Activated T-helper 1 cell treated with Interleukin-2 at 50 U/mL for 16 hours (primary cell): Measurements from ENCODE around the gene NUP88.
A peak's percentile ranks its signal among the peaks of the same experiment; 100 is the strongest.

ENCODE experiments used
- DNase-seq: peaks from one replicate; pipeline ENCODE4 v3.0.0-alpha.2; 2020; ENCODE audit warnings: low read depth

NUP88 gene

GRCh38 chr17:5419959-5420653 is 644 bp upstream of the NUP88 start, which contains the start of gene RPAIN:
RPAIN (plus strand) TSS chr17:5420182; CDS start chr17:5420211, 29 bp downstream.
- DNase-seq = peak; percentile 73

DNA sequence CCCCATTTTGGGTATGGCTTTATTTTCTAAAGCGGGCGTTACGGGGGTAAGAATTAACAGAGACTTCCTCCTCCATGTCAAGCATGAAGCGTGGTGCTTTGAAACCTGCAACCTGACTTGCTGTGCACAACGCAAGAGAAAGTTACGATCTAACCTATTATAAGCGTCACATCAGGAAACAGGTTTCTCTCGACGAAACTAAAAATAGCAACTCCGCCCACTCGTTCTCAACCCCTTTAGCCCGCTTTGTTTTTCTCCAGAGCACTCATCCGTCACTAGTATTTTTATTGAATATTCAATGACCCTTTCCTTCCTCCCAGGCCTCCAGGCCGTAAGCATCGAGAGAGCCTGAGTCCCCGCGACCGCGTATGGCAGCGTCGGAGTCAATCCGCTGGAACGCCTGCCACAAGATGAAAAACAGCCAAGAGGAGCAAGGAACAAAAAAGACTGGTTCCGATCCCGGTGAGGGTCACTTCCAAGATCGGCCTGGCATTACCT is 555 bp downstream of the NUP88 start:
- peak; percentile 24 for DNase-seq

DNA sequence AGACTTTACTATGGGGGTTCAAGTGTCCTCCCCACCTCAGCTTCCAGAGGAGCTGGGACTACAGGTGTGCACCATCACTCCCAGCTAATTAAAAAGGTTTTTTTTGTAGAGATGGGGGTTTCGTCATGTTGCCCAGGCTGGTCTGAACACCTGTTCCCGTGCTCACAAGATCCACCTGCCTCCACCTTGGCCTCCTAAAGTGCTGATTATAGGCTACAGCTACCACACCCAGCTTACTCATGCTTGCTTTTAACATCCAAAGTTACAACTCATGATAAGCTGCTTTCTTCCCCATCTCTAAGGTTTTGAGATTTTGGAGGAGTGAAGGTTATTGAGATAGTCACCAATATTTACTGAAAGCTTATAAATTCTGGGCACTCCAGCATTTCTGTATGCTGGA is 2.6 kb downstream of the NUP88 start:
- no peak for DNase-seq

- no peak for DNase-seq
Observed at GRCh38 chr17:5413682-5414081, 5.8 kb downstream of the NUP88 start.

GRCh38 chr17:5410594-5411272 is 8.7 kb downstream of the NUP88 start:
- DNase-seq = no peak

DNA sequence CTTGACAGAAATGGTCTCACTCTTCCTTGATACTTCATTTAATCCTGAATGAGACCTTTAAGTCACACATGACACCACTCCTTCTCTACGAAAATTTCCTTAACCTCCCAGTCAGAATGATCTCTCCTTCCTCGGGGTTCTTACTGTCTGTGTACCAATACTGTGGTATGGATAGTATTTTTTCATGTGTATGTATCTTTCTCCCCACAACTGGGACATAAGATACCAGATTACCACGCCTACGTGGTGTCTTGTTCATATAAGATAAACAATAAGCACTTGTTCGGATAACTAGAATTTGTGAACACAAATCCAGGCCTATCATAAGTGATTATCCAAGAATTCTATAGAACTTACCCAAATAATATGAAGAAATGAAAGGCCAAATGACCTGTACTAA is 11.3 kb downstream of the NUP88 start:
- DNase-seq = no peak

DNA sequence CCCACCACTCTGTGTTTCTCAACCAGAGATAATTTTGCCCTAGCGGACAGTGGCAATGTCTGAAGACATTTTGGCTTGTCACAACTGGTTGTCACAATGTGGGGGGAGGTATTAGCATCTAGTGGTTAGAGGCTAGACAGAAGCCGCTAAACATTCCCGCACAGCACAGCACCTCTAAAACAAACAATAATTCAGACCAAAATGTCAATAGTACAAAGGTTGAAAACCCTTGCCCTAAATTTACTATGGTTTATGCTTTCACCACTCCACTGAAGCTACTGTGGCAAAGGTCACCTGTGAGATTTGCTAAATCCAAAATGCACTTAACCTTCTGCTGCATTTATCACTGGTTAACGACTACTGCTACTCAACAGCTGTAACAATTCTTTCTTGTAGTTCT is 14.1 kb downstream of the NUP88 start:
- no peak for DNase-seq

- no peak for DNase-seq
Observed at GRCh38 chr17:5399767-5400166, 19.7 kb downstream of the NUP88 start.

- DNase-seq = no peak
Observed at GRCh38 chr17:5396612-5397011, 22.9 kb downstream of the NUP88 start.

GRCh38 chr17:5391678-5392077 is 27.8 kb downstream of the NUP88 start:
- no peak for DNase-seq

DNA sequence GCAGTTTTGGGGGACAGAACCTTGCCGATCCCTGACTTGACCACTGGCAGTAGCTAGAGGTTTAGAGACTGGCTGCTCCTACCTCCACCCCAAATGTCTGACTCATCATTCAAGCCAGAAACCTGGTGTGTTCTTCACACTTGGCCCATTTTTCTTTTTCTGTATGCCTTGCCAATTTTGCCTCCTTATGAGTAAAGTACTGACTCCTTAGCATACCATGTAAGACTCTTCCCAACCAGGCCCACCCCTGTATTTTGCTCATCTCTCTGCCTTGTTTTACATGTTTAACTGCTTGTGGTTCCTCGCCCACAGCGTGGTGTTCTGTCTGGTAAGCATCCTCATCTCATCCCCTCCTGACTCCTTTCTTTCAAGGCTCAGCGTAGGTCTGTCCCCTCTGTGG is 37.9 kb downstream of the NUP88 start:
- no peak for DNase-seq

DNA sequence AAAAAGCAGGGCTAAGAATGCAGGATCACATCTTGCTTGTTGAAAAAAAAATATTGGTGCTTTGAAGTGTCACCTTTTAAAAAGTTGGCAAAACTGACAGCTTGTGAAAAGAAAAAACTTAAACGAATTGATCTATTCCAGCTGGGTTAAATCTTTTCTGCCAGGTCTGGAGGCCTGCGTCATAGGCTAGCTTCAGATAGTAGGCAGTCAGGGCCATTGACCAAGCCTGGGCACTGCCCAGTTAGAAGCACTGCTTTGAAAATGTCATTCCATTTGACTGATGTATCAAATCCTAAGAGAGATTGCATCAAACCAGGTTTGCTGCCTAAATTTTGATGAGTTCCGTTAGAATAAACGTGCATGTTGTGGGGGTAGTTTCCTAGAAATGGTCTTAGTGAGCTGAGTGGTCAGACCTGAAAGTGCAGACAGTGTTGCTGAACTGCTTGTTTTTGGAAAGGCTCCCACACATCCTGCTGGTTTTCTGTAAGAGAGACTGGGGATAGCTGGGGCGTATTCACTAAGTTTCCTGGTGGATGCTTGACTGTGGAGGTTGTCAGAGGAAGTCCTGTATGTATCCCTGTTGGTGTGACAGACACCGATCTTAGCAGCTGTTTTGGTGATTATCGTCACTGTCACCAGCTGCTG is 38.8 kb downstream of the NUP88 start:
- DNase-seq = no peak

DNA sequence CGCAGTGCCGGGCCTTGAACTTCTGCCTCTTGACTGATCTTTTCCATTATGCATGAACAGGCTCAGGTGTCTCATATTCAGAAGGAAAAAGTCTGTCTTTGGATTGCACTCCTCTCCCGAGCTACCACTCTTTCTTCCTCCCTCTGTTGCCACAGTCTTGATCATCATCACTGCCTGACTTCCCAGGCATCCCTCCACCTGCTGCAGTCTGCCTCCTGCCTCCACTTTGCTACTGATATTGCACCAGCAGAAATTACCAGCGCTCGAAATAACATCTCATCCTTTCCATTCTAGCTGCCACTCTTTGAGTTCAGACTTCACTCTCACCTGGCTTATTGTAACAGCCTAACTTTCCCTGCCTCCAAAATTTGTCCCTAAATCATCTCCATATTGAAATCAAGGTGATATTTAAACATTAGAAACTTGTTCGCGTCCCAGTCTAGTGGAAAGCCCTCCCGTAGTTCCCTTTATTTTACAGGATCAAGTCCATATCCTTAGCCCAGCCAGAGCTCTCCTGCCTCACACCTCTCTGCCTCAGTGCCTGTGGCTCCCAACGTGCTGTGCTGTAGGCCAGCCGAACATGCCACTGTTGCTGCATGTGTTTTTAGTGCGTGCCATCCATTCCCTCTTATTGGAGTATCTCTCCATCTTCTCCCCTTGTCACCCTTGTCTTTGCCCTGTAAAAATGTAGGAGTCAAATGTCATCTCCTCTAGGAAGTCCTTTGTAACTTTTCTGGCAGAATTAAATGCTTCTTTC is 39.9 kb downstream of the NUP88 start:
- no peak for DNase-seq

DNA sequence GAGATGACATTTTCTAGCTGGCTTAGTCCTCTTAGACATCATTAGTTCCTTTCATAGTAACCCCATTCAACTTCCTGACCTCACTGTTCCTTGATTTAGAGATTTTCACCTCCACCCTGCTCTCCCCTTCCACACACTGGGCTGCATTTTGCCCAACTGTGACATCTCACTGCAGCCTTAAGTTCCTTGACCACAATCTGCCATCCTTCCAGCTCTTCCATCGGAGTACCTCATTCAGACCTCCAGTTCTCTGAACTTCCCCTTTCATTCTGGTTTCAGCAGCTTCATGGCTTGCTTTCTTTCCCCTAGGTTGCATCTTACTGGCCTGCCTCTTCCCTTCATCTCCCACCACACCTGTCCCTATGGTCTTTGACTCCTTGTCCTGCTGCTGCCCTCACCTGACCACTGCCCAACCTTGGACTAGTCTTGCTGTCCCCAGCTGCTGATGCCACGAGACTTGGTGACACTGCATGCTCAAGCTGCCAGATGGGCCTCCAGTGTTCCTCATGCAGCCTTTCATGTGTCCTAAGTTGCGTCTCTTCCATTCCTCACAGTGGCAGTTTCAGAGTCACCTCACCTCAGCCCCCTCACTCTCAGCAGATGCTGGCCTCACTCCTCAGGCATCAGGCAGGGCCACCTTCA is 40.8 kb downstream of the NUP88 start:
- no peak for DNase-seq

DNA sequence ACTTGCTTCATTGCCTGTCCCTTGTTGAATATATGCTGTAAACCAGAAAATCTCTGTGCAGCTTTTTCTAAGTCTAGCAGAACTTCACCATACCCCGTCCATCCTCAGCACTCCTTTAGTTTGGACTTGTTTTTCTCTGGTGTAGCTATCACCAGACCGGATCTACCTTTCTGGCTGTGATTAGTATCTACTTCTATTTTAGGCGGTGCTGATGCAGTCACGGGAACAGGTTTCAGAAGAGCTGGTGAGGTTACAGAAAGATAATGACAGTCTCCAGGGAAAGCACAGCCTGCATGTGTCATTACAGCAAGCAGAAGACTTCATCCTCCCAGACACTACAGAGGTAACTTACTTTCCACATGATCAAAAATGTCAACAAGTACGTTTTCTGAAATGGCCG is 46.4 kb downstream of the NUP88 start:
- DNase-seq = no peak

- DNase-seq = no peak
Observed at GRCh38 chr17:5370411-5370810, 49.1 kb downstream of the NUP88 start.

- DNase-seq = no peak
Observed at GRCh38 chr17:5365831-5366230, 53.6 kb downstream of the NUP88 start.

DNA sequence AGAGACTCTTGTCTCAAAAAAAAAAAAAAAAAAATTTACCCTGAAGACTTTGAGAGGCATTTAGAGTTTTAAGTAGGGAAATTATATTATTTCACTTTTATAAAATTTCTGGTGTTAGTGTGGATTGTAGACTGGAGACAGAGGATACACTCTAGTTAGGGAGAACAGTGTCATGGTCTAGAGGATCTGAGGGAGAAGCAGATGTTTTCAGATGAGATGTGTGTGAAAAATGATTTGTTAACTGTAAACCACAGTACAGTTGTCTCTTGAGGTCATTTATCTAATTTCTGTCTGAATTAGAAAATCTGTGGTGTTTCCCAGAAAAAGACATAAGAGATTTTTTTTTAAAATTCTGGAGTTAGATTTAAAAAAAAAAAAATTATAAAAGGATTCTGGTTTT is 54.8 kb downstream of the NUP88 start:
- DNase-seq = no peak

DNA sequence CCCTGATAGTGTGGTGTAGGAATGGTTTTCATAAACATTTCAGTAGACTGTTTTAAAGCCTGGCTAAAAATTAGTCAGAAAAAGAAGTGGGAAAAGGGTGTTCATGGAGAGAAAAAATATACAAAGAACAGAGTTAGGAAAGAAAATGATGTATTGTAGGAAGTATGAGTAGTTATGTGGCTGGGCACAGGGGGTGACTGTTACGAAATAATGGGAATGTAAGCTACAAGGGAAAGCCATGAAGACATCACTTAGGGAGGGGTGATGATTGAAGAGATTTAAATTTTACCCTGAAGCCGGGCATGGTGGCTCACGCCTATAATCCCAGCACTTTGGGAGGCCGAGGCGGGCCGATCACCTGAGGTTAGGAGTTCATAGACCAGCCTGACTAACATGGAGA is 55.3 kb downstream of the NUP88 start:
- DNase-seq = no peak

DNA sequence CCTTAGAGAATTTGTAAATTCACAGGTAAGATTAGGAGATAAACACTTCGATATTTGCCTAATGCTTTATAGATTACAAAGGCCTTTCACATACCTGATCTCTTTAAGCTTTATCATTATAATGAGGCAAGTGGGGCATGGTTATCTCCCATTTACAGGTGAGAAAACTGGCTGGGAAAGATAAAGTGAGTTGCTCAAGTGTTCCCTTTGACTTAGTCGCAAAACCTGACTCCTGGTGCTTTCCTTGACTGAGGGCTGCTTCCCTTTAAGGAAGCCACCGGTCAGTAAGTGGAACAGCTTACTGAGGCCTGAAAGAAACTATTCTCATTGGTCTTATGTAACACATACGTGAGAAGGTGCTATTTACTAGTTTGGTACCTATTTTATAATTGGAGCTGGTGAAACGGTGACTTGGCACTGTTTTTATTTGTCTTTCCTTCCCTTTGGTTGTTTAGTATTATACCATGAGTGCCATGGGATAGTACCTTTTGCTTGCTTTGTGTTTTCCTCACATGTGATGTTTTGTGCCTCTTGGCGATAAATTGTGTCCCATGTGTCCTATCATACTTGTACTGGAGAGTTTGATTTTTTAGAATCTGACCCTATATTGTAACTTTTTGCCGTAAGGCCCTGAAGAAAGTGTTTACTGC is 57.2 kb downstream of the NUP88 start:
- DNase-seq = no peak

DNA sequence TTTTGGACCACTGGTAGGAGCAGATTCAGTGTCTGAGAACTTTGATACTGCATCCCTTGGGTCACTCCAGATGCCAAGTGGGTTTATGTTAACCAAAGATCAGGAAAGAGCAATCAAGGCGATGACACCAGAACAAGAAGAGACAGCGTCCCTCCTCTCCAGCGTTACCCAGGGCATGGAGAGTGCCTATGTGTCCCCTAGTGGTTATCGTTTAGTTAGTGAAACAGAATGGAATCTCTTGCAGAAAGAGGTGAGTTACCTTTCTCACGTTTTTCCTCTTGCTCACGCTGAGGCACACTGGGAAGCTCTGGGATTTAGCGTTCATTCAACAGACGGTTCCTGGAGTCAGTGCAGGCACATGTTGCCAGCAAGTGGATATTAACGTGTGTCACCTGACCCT is 58.0 kb downstream of the NUP88 start:
- no peak for DNase-seq
